GM21529 (cell line): Measurements from ENCODE around the gene AFAP1L1.
A peak's percentile ranks its signal among the peaks of the same experiment; 100 is the strongest.

Experiments used
- ATAC-seq: cut with Tn5 transposase; IDR thresholded peaks from one replicate; pipeline ENCODE4 v1.9.1; 2021; ENCODE audit not compliant: unreplicated experiment

Gene AFAP1L1

DNA sequence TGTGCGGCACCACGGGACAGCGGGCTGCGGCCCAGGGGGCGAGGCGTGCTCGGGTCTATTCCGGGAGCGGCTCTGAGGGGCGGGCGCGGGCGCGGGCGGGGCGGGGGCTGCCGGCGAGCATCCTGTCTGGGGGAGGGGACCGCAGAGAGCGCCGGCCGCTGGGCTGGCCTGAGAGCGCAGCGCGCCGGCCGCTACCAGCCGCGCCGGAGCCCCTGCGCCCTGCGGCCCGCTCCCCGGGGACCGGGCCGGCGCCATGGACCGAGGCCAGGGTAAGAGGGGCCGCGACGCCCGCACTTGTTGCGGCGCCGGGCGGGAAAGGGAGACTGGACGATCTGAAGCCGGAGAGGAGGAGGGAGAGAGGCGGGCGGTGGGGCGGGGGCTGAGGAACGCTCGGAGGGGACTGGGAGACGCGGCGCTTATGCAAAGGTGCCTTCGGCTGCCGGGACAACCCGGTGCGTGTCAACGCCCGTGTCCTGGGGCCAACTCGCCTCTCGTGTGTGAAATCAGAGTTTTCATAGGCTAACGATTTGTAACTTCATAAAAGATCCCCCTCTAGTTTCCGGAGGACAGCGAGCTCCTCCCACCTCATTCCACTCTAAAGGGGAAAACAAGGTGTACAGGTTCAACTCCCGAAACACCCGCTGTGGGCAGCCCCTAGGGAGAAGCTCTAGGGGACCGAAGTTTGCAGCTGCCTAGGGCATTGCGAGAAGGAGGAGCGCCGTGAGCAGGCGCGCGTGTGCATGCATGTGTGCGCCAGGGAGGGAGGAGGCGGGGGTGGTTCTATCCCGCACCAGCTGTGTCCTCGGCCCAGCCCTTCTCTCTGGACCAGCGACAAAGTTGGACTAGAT, at the start of gene AFAP1L1:
Gene AFAP1L1 (plus strand): TSS at position 144 of the 848 bp plus-strand sequence. CDS start 110 bp downstream, at position 254.
- ATAC-seq: no peak

DNA sequence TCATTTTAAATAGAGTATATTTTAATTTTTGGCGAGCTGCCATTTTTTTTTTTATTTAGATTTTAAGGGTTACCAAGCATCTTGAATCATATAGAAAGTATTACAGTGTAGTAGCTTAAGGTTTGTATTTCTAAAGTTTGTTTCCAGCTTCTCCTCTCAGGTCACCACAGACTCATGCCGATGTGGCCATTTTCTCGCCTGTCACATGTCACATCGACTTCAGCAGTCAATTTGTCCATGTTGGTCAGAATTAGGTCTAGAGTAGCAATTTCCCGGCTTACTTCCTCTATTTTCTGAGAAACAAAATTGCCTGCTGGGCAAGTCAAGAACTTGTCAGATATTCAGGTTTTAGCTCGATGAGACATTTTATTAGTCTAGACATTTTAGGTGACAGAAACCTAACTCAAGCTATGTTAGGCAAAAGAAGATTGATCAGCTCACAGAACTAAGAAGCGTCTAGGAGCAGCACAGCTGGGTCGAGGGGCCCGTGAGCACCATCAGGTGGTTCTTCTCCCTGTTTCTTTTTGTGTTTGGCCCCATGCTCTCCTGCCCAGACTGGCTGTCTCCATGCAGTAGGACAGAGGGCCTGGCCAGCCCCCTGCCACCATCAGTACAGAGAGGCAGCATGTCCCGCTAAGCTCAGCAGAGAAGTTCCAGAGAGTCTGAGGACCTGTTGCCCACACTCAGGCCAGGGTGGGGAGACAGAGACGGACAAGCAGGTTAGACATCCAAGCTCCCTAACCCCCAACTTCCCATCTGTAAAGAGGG, 48.4 kb upstream of the AFAP1L1 start:
- no peak for ATAC-seq

DNA sequence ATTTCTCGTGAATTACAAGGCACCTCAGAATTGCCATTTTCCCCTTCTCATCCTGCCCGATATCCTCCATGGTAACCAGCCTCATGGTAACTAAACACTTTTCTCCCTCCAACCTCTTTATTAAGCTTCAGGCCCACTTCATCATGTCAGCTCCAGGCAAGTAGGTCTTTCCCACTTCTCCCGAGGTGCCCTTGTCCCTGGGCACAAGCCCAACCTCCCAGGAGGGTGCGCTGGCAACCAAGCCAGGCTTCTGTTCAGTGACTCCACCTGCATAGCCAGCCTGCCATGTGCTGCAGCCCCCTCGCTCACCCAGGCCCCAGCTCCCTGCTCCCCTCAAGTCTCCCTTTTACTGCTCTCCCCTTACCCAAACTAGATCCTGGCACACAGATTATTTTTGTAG, 47.4 kb upstream of the AFAP1L1 start:
- ATAC-seq: no peak

DNA sequence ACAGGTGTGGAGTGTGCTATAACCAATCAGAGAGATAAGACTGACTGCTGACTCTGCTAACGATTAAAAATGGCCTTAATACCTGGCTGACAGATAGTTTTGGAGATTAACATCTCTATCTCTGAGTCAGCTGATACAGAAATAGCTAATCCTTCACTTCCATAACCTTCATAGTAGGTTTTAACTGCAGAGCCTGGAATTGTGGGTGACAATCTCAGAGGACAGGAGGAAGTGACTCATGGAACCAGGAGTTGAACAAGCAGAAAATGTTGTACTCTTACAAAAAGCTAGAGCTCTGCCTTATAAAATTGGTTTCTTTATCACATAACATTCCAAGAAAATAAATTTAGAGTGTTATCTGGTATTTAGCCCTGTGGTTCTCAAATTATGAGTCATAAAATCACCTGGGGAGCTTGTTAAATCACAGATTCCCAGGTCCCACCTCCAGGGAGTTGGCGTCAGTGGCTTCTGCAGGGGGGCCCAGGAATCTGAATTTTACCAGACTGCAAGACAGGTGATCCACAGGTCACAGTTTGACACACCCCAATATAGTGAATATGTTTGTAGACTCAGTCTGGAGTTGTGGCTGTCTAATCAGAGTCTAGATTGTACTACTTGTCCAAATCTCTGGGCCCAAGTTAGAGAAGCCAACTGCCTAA, 44.4 kb upstream of the AFAP1L1 start:
- ATAC-seq: no peak

DNA sequence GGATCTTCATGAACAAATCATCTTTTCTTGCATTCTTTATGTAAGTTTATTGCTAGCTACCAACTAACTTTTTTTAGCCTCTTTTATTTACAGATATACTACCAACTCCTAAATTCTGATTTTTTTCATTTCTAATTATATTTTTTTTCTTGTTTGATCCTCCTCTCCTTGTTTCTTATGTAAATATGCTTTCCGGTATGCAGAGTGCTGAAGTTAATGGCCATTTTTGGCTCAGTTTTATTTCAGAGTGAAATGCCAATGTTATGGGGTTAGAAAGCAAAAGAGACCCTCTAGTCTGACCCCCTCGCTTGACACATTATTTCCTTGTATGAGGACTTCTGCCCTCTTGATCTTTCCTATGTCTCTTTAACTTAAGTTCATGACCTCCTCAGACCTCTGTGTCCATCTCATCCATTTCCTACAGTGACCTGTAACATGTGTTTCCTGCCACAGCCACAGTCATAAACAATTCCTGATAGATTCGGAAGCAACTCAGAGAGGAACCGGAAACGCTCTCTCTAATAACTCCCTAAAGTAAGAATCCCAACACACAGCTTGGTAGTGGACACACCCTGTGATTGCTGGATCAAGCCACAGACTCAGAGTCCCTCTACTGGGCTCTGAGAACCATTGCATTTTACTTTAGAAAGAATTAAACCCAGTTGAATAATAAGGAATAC, 42.9 kb upstream of the AFAP1L1 start:
- no peak for ATAC-seq

DNA sequence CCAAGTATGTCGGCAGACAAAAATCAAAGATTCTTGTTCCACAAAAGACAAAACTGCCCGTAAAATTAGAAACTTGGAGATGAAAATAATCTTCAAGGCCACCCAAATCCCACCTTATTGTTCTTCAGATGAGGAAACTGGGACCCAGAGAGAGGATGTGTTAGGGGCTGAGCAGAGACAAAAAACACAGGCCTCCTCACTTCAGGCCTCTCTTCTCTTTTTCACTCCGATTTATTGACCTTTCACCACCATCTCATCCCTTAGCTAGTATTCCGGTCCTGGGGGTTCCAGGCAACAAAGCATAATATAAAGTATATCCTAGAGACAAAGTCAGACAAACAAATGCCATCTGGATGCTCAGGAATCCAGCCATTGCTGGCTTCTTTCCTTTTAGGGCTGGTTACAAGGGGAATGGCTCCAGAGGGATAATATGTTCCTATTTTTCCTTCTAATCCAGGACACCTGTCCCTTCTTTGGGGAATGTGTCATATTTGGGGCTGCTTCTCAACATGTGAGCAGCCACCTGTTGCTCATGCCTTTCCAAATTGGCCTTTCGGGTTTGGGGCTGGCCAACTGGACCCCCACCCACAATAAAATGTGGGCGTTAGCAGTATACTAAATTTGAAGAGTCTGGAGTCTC, 42.2 kb upstream of the AFAP1L1 start:
- ATAC-seq: no peak

DNA sequence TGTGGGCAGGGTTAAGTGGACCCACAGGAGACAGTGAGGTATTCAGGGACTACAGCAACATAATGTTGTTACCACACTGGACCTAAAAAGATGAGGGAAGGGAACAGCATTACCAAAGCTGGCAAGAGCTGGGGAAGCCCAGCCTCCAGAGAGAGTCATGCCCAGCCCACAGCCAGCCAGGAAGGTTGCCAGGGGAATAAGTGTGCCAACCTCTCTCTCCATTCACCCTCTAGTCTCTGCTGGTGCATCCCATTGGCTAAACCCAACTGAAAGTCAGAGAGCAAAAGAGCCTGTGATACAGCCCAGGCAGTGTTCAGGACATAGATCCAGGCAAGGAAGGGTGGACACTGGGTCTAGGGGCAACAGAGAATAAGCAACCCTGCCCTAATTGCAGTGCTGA, 35.8 kb upstream of the AFAP1L1 start:
- ATAC-seq: no peak

DNA sequence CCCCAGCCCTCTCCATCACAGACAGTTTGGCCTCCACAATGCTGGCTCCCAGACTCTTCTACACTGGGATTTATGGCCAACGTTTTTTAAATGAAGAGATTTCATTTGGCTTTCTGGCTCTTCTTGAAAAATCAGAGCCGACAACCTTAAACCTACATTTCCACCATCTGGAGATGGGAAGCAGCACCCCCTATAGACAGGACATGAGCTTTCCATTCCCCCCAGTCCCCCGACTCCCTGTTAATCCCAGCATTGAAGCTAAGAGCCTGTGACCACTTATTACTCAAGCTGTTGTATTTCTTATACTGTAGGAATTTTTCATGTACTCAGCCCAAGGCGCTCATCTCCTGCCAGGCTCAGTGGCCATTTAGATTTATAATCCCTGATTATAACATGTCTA, 34.0 kb upstream of the AFAP1L1 start:
- ATAC-seq: no peak

DNA sequence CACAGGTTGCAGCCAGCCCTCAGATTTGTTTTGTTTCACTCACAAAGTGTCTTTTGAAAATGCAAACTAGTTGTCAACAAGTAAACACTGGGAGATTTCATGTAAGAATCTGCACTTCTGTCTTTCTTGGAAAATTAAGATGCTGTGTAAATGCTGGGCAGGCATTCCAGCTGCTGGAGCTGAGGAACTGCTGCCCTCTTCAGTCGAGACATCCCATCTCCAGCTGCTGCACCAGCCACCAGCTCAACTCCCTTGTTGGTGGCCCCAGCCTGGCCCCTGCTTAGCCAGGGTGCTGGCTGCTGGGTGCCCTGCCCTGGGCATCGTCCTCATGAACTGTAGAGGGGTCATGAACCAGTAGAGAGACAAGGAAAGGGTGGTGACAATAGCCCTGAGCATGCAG, 33.1 kb upstream of the AFAP1L1 start:
- no peak for ATAC-seq

DNA sequence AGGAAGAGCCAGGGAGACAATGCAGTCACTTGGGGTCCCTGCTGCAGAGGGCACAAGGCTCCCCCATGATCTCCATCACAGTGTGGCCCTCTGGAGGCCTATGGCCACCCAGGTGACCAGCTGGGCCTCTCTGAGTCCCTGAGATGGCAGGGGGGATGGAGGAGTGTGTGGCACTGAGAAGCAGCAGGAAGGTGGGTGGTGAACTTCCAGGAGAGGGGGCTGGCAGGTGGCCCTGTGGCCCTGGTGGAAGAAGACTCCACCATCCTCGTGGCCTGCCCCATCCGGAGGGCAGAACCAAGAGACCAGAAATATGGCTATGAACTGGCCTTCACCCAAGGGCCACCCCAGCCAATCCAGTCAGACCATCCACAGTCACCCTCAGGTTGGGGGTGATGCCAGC, 31.7 kb upstream of the AFAP1L1 start:
- no peak for ATAC-seq

DNA sequence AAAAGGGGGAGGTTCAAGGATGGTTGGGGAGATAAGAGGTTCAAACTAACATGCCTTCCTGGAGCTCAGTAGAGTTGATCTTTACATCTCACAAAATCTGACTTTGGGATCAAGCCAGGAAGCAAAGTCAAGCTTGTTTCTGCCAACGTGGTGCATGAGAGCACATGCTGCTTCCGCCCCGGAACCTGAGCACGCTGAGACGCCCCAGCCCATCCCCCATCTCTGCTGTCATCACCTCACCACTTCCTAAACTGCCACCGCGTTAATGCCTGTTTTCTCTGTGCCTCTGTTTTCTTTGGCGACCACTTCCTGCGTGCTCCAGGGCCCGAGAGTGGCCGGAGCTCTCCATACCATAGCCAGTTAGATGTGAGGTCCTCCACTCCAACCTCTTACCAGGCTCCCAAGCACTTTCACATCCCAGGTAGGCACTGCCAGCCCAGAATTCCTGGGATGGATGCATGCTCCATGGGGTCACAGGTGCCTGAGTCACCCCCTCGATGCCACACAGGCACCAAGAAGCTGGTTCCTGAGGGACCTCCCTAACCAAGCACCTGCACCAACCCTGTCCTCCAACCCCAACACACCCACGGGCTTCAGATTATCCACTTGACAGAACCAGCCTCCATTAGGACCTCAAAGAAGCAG, 31.2 kb upstream of the AFAP1L1 start:
- ATAC-seq: peak; percentile 66

DNA sequence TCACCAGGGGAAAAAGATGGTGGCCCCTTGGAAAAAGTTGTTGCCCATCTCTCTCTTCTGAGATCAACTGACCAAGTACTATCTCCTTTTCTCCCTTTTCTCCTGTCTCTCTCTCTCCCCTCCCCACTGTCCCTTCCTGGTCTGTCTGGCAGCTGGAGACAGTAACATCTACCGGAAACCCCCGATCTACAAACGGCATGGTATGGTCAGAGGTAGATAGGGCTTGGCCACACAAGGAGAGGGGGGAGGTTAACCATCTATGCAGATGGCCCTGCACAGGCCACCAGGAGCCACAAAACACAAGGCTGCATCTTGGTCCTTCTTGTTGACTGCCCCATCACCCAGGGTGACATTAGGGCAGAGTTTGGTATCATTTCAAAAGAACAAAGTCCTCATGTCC, 29.3 kb upstream of the AFAP1L1 start:
- ATAC-seq: no peak

DNA sequence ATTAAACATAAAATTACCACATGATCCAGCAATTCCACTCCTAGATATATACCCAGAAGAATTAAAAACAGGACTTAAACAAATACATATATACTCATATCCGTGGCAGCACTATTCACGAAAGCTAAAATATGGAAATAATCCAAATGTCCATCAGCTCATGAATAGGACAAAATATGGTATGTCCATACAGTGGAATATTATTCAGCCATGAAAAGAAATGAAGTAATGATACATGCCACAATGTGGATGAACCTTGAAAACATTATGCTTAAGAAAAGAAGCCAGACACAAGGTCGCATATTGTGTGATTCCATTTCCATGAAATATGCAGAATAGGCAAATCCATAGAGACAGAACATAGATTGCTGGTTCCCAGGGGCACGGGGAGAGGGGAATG, 24.8 kb upstream of the AFAP1L1 start:
- no peak for ATAC-seq

DNA sequence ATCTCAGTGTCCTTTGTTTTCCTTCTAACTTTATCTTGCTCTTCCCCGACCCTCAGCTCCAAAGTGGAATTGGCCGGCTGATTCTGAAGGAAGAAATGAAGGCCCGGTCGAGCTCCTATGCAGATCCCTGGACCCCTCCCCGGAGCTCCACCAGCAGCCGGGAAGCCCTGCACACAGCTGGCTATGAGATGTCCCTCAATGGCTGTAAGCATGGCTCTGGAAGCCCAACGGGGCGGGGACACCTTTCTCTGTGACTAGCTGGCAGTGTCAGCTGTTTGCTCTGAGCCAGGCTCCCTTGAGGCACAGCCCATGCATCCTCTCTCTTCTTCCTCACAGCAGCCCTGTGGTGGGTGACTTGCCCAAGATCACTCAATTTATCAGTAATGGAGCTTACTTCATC, 23.9 kb upstream of the AFAP1L1 start:
- ATAC-seq: no peak

DNA sequence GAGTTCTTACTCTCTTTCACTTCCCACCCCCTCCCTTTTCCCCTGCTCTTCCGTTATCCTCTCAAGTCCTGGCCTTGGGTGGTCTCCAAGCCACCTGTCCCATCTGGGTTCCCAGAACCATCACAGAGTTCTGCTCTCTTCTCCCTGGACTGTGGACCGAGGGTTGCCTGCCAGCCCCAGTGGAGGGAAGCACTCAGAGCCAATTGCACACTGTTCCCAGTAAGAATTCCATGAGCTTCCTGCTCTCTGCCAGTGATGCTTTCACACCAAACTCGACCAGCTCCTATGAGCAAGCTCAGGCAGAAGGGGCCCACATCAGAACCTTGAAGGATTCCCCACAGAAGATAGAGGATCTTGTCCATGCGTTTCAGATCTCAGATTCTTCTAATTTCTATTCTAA, 20.1 kb upstream of the AFAP1L1 start:
- no peak for ATAC-seq

DNA sequence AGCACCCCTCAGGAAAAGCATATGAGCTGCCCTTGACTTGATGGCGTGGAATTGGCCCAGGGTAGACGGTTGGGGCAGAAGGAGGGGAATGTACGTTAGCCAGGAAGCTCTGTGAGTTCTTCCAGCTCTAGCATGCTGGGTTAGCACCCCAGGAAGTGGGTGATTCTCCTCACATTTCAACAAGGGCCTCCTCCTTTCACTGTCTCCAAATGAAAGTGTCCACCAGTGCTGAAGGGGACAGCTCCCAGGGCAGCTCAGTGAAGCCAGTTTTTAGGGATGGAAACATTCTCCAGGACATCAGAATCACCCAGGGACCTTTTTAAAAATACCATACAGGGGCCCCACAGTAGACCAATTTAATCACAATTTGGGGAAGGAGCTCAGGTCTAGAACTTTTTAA, 17.2 kb upstream of the AFAP1L1 start:
- ATAC-seq: no peak

DNA sequence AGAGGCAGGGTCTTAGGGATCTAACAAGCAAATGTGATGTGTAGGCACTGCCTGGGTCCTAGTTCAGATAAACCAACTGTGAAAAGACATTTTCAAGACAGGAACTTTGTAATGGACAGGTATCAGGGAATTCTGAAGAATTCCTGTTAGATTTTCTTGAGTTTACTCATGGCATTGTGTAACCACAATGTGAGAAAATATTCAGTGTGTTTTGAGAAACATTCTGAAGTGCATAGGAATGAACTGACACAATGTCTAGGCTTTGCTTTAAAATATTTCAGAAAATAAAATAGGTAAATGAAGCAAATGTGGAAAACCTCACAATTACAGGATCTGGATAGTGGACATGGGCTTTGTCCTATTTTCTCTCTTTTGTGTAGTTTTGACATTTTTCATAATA, 15.2 kb upstream of the AFAP1L1 start:
- no peak for ATAC-seq

DNA sequence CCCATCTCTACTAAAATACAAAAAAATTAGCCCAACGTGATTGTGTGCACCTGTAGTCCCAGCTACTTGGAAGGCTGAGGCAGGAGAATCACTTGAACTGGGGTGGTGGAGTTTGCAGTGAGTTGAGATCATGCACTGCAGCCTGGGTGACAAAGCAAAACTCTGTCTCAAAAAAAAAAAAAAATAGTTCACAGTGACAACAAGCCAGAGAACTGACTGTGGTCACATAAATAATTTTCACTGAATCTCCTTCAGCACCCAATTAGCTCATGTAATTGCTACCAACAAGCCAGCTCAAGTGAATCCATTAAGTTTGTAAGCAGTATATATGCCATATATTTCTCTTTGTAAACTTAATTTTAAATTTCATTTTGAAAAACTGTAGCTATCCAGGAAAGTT, 14.5 kb upstream of the AFAP1L1 start:
- no peak for ATAC-seq

DNA sequence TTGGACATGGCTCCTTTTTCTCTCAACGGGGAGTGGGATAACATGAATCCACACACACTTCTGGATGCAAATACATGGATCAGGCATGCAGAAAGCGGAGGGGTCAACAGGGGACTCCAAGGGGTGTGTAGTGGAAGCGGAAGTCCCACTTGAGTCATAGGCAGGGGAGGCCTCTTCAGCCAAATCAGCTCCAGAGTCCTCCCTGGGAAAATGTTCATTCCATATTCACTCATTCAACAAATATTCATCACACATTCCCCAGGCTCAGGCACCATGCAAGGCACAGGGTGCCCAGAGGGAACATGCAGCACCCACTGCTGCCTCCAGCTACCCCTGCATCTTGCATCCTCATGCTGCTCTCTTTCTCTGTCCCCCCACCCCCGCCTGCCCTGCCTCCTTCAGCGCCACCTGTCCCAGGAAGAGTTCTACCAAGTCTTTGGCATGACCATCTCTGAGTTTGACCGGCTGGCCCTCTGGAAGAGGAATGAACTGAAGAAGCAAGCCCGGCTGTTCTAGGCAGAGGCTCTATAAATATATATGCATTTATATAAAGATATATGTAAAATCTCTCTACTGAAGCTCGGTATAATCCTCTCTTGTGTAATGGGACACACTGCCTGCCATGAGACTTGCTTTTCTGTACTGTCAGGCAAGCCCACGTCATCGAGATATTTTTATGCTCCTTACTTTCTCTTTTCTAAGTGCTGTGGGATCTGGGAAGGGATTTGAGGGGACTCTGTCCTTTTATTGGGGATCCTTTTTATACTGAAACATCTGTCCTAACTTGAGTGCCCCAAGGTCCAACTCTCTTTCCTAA, 13.6 kb upstream of the AFAP1L1 start:
- ATAC-seq: no peak
